ENCODE results near the gene TOX2. TPM values are rescaled to one million over a fixed set of nuclear protein-coding genes. Genes with fewer than 3 reads are reported as not detected.

TOX2 gene
- total and polyA plus RNA-seq, 2 of the 4 experiments (the other 2 are of a cell fraction) = 1.3 to 17.5 TPM

DNA sequence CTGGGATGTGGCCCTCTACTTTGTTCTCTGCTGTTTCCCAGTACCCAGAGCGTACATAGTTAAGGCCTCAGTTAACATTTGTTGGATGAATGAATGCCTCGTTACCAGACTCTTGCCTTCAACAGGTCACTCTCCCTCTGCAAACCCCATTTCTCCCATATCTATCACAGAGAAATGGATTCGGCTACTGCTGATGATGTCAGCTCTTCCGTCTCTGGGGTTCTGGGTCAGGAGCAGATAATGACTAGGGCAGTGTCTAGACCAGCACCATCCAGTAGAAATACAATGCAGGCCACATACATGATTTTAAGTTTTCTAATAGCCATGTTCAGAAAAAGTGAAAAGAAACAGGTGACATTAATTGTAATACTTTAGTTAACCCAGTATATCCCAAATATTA lies 47.9 kb downstream of the TOX2 start:
- H3K23ac ChIP-seq (ENCODE audit: low read depth, low read length) = no peak overlapping the region
- no peak overlapping the region for H3K4me2 ChIP-seq (ENCODE audit: low read depth, low read length)
- no peak overlapping the region for H2AFZ ChIP-seq (replicated peaks; ENCODE audit: low read length, poor library complexity)
- no peak overlapping the region for H4K8ac ChIP-seq (ENCODE audit: low read depth in 2 of 2, low read length in 2 of 2)
- H3K4me3 ChIP-seq (ENCODE audit: insufficient read depth, low read depth, low read length) = no peak overlapping the region
- no CpG with 5 or more reads among the region's 4 CpGs for WGBS, 2 experiments (ENCODE audit: extremely low coverage in 2 of 2, insufficient read length in 1 of 2)
- DNase-seq (no peak), ATAC-seq (ENCODE audit: low read depth) (no peak)
- H2AK5ac ChIP-seq (ENCODE audit: low read depth, low read length) = no peak overlapping the region
- peaks cover 65% of the 10 kb centered on the region for H3K9me1 ChIP-seq (ENCODE audit: insufficient read depth, low read length)
- peaks cover 75 to 89% of the 10 kb centered on the region in 2 experiments for H3K79me1 ChIP-seq (ENCODE audit: low read depth in 1 of 2, low read length in 2 of 2)
- TF ChIP-seq MAFK (IDR thresholded peaks at IDR 0.05; ENCODE audit: low read depth, low read length) (no peak), RAD21 (IDR thresholded peaks at IDR 0.05; ENCODE audit: low read length) (no peak), RFX5 (IDR thresholded peaks at IDR 0.05; ENCODE audit: low read depth, low read length) (no peak), POLR2A (IDR thresholded peaks at IDR 0.05; ENCODE audit: low read depth, low read length) (no peak), BHLHE40 (IDR thresholded peaks at IDR 0.05; ENCODE audit: low read depth, low read length) (no peak), RCOR1 (IDR thresholded peaks at IDR 0.05; ENCODE audit: insufficient replicate concordance, low read length) (no peak)
- no peak overlapping the region for H3K9ac ChIP-seq (ENCODE audit: low read depth, low read length)
- no peak overlapping the region for H2BK20ac ChIP-seq (ENCODE audit: low read depth, low read length)
- H3K56ac ChIP-seq (ENCODE audit: extremely low read depth, insufficient read depth, low read length) = no peak overlapping the region
- no peak overlapping the region for H4K5ac ChIP-seq (ENCODE audit: low read depth, low read length)
- in situ Hi-C loops (cut with MboI; ENCODE audit: low sequenced_read_pairs) = no loop called here
- no peak overlapping the region for H2AK9ac ChIP-seq (replicated peaks; ENCODE audit: low read depth, low read length, poor library complexity)
- ChIA-PET CTCF (interaction anchor here (0.7 kb wide), 1 partner anchor 57 kb away, joined by 3 read pairs; no protein-coding TSS in a partner anchor), POLR2A (ENCODE audit: unreplicated experiment) (no interaction called here)
- H2BK5ac ChIP-seq (ENCODE audit: low read depth, low read length, poor library complexity, severe bottlenecking) = no peak overlapping the region
- dilution Hi-C loops (cut with HindIII; ENCODE audit: low sequenced_read_pairs, unreplicated experiment) = no loop called here
- no TSS peak for BruUV-seq (replicated peaks)
- no peaks in the 10 kb centered on the region for H3K36me3 ChIP-seq (ENCODE audit: control insufficient read depth, insufficient read depth, low read length)
- no peak overlapping the region for H4K91ac ChIP-seq (ENCODE audit: insufficient read depth, low read depth, low read length)
- no peak overlapping the region for H3K18ac ChIP-seq (ENCODE audit: low read depth, low read length)
- no peak overlapping the region for H3K14ac ChIP-seq (replicated peaks; ENCODE audit: low read depth, low read length)
- H2BK15ac ChIP-seq (ENCODE audit: low read depth, low read length) = no peak overlapping the region
- H4K20me1 ChIP-seq (ENCODE audit: insufficient read depth, low read length) = peaks cover 30% of the 10 kb centered on the region; the same call in 1 of the 2 replicates
- no peak overlapping the region for H3K4ac ChIP-seq (ENCODE audit: low read depth, low read length)
- no peaks in the 10 kb centered on the region for H3K9me3 ChIP-seq (ENCODE audit: control insufficient read depth, insufficient read depth, low read length)
- no peak overlapping the region for H2BK120ac ChIP-seq (ENCODE audit: low read depth, low read length)
- intact Hi-C loops (cut with micrococcal nuclease) = no loop called here
- H3K27me3 ChIP-seq (ENCODE audit: control insufficient read depth, insufficient read depth, low read length) = no peaks in the 10 kb centered on the region
- peaks cover 20% of the 10 kb centered on the region for H3K4me1 ChIP-seq (ENCODE audit: control insufficient read depth, insufficient read depth, low read length)
- no peak overlapping the region for H3K27ac ChIP-seq (ENCODE audit: insufficient read depth, low read length)

Data from IMR-90 (cell line).